Effector memory CD8-positive, alpha-beta T cell (primary cell): ENCODE measurements around the gene C11orf87.

ENCODE experiments used
- ATAC-seq: fragments of 150-1000 bp; cut with Tn5 transposase; replicated peaks from 2 replicates; pipeline ENCODE4 v1.10.0; 2021; ENCODE audit warnings: mild to moderate bottlenecking, moderate library complexity
- DNase-seq, 3 experiments: peaks; one replicate each; pipeline ENCODE4 v3.0.0; 2021
- H3K27ac Mint-ChIP-seq, 2 donors: one replicate each; pipeline ENCODE4 v1.8.0; 2022; ENCODE audit warnings: mild to moderate bottlenecking in 2 of 2, mixed read lengths in 2 of 2, moderate library complexity in 2 of 2
- H3K27me3 Mint-ChIP-seq, 2 donors: one replicate each; pipeline ENCODE4 v1.8.0; 2022; ENCODE audit warnings: mixed read lengths in 2 of 2
- H3K36me3 Mint-ChIP-seq: one replicate; pipeline ENCODE4 v1.8.0; 2022; ENCODE audit warnings: mild to moderate bottlenecking, moderate library complexity, mixed read lengths; ENCODE audit not compliant: insufficient read depth
- H3K4me1 Mint-ChIP-seq, 2 donors: one replicate each; pipeline ENCODE4 v1.8.0; 2022; ENCODE audit warnings: low read depth in 2 of 2, mixed read lengths in 2 of 2
- H3K4me3 Mint-ChIP-seq, 2 donors: one replicate each; pipeline ENCODE4 v1.8.0; 2022; ENCODE audit warnings: mild to moderate bottlenecking in 2 of 2, mixed read lengths in 2 of 2, moderate library complexity in 2 of 2
- H3K9me3 Mint-ChIP-seq, 2 donors: one replicate each; pipeline ENCODE4 v1.8.0; 2022; ENCODE audit warnings: mixed read lengths in 2 of 2
- total RNA-seq, 9 experiments: gene quantifications; one replicate each; lab custom pipeline; 2026; lab: John Stamatoyannopoulos, UW

C11orf87 gene
- total RNA-seq, result 0 reads per million in 9 experiments

DNA sequence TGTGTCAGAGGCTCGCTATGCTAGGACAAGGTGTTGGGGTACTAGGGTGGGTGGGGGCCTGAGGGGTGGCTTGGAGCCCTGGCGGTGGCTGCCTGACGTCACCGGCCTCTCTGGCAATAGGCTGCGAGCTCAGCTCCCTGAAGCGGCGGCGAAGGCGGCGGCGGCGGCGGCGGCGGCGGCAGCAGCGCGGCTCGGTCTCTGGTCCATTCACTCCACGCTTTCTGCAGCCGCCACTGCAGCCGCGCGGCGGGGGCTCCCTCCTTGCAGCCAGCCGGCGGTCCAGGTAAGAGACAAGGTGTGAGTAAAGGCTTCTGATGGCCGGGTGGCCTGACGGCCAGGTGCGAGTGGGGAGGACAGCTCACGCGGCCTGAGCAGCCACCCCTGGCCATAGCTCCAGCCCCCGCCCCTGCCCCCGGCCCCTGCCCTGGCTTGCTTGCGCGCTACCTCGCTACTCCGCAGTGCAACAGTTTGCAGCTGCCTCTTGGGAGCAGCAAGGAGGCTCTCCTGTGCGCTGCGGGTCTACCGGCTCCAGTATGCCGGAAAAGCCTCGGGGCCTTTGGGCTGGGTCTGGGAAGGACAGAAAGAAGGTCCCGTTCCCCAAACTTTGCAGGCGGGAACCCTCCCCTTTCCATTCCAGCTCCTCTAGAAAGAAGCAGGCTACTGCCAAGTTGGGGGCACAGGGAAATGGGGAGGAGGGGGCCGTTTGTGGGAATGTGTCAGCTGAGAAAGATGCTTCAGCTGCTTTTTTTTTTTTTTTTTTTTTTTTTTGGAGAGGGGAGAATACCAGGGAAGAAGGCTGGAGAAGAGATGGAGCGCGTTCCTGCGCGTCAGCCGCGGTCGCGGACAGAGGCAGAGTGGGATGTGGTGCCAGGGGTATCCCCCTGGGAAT is at the start of gene C11orf87:
Gene C11orf87 (plus strand): TSS at position 210 of the 889 bp plus-strand sequence. CDS start 1,444 bp downstream, outside the sequence.
- no peaks in the 10 kb centered on the region for H3K4me1 Mint-ChIP-seq
- H3K4me3 Mint-ChIP-seq, result no peak within 1 kb of the TSS
- no peak for DNase-seq
- peaks cover 2 to 8% of the 10 kb centered on the region in 2 donors for H3K9me3 Mint-ChIP-seq
- ATAC-seq, result no peak
- H3K27ac Mint-ChIP-seq, result no peak within 1 kb of the TSS
- peaks cover 19 to 39% of the 10 kb centered on the region in 2 donors for H3K27me3 Mint-ChIP-seq
- H3K36me3 Mint-ChIP-seq, result peaks cover 3% of the 10 kb centered on the region

DNA sequence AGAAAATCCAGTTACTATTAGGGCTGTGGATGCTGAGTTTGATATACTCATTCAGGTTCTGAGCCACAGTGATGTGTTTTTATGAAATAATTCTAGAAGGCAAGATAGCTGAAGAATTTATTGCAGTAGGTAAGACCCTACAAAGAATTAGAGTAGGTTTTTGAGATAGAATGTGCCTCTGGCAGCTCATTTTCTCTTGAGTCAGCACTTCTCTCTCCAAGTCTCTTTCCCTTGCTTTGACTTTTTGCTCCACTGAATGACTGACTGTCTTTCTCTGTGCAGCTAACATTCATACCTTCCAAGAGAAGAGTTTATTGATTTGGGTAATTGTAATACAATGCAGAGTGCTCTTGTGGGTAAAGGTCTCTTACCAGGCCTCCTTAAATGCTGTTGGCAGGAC is 48.0 kb upstream of the C11orf87 start:
- Mint-ChIP-seq H3K9me3 (peaks cover 9 to 18% of the 10 kb centered on the region in 2 donors), H3K4me3 (no peak overlapping the region), H3K36me3 (no peaks in the 10 kb centered on the region), H3K27ac (no peak overlapping the region), H3K27me3 (no peaks in the 10 kb centered on the region), H3K4me1 (no peaks in the 10 kb centered on the region)
- DNase-seq (no peak), ATAC-seq (no peak)

DNA sequence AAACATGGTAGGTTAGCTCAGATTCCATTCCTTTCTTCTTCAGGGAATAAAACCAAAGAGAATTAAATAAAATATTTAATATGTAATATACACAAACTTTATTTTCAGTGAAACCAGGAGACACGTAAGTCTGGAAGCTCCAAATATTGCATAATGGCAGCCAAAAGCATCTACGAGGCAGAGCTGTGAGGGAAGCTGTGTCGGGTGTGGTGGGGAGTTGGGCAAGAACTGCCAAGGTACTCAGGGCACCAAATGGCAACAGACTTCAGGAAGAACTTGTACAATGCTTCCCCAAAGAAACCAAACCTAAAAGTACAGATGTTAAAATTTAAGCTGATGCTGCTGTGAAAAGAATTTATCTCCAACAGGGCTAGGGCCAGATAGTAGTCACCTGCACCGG is 47.5 kb upstream of the C11orf87 start:
- Mint-ChIP-seq H3K27ac (no peak overlapping the region), H3K4me1 (no peaks in the 10 kb centered on the region), H3K36me3 (no peaks in the 10 kb centered on the region), H3K4me3 (no peak overlapping the region), H3K9me3 (peaks cover 9 to 18% of the 10 kb centered on the region in 2 donors), H3K27me3 (no peaks in the 10 kb centered on the region)
- ATAC-seq, result no peak
- no peak for DNase-seq

DNA sequence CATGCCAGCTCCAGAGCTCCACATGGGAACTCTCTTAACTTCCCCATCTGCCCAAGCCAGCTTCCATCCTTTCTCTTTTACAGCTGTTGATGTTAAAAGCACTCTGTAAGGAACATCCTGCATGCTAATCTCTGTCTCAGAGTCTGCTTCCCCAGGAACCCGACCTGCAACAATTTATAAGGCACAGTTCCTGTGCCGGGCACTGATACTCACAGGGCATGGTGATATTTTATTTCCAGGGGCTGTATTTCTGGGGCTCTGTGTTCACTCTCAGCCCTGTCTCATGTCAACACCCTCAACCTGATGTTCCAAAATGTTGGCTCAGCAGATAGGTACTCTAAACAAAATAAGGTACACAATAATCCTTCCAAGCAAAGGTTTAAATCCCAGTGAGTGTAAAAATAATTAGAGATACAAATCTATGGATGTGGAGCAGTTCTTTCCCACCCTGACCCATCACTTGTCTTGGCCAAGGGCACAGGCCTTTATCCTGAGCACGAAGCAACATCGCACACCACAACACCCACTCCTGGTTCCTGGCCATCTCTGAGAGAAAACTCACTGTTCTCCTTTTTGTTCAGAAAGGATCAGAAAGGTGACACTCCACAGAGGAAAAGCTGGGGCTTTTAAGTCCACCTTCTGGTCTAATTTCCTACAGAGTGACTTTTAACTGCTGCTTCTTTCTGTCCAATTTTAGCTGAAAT is 44.8 kb upstream of the C11orf87 start:
- Mint-ChIP-seq H3K4me3 (no peak overlapping the region), H3K27me3 (no peaks in the 10 kb centered on the region), H3K9me3 (peaks cover 3 to 9% of the 10 kb centered on the region in 2 donors), H3K27ac (no peak overlapping the region), H3K4me1 (no peaks in the 10 kb centered on the region), H3K36me3 (no peaks in the 10 kb centered on the region)
- DNase-seq (no peak), ATAC-seq (no peak)

DNA sequence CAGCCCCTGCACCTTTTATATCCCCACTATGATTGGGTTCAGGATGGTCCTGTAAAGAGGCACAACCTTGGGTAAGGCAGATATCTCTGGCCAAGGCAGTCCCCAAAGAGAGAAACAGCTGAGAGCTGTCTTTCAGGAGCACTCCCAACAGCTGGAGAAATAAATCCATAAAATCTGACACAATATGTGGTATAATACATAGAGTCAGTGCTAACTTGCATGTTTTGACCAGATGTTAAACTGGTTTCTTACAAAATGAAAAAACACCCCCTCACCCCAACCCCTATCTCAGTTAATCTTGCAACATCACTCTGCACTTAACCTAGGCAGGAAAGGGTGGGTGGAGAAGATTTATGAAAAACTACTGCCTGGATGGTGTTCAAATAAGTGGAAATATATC is 44.0 kb upstream of the C11orf87 start:
- Mint-ChIP-seq H3K36me3 (no peaks in the 10 kb centered on the region), H3K27me3 (no peaks in the 10 kb centered on the region), H3K27ac (no peak overlapping the region), H3K4me3 (no peak overlapping the region), H3K9me3 (peaks cover 4 to 9% of the 10 kb centered on the region in 2 donors), H3K4me1 (no peaks in the 10 kb centered on the region)
- DNase-seq (no peak), ATAC-seq (no peak)

DNA sequence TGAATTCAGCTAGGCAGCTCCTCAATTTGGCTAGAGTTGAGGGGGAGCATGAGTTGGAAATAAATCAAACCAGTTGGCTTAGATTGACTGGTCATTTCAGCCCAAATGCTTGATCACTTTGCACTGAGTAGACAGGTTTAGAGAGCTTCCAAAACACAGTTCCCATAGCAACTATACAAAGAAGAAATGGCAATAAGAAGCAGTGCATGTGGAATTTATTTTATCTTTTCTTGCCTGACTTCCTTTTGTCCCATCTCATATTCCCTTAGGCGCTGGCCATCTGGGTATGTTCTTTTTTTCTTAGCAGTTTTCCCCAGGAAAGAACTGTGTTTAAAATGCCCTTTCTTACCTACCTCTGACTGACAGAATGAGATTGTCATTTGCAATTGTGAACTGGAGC is 38.7 kb upstream of the C11orf87 start:
- Mint-ChIP-seq H3K27ac (no peak overlapping the region), H3K4me3 (no peak overlapping the region), H3K27me3 (no peaks in the 10 kb centered on the region), H3K9me3 (peaks cover 0 to 6% of the 10 kb centered on the region in 2 donors), H3K36me3 (no peaks in the 10 kb centered on the region), H3K4me1 (no peaks in the 10 kb centered on the region)
- ATAC-seq (no peak), DNase-seq (no peak)

DNA sequence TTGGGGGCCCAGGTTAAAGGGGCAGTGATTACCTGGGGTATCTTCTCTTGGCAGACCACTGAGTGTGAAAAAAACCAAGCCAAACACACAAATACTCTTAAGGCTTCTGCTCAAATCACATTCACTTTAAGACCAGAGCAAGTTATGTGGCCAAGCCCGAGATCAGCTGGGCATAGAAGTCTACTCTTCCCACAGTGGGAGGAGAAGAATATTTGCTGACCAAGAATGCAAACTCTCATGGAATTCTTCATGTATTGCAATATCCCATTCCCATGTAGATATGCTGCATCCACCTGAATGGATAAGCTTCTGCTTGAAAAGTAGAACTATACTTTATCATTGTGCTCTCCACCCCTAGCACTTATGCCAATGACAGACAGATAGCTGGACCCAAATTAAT is 37.1 kb upstream of the C11orf87 start:
- Mint-ChIP-seq H3K4me3 (no peak overlapping the region), H3K9me3 (peaks cover 0 to 3% of the 10 kb centered on the region in 2 donors), H3K4me1 (no peaks in the 10 kb centered on the region), H3K27ac (no peak overlapping the region), H3K27me3 (no peaks in the 10 kb centered on the region), H3K36me3 (no peaks in the 10 kb centered on the region)
- no peak for ATAC-seq
- DNase-seq, result no peak

DNA sequence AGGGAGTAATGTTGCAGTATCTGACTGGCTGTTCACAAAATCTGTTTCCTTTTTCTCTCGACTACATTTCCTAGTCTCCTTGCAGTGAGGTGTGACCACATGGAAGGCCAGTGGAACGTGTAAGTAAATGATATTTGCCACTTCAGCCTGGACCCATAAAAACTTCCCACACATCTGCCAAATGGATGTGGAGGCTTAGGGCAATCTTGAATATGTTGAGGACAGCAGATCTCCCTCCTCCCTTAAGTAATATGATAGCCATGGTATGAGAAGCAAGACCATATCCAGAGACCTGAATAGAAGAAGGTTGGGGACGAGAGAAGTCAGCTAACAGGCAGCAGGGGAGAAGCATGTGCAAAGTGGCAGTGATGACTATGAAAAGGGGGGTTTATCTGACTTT is 33.0 kb upstream of the C11orf87 start:
- Mint-ChIP-seq H3K27ac (no peak overlapping the region), H3K36me3 (no peaks in the 10 kb centered on the region), H3K27me3 (no peaks in the 10 kb centered on the region), H3K9me3 (peaks cover 2 to 8% of the 10 kb centered on the region in 2 donors), H3K4me1 (no peaks in the 10 kb centered on the region), H3K4me3 (no peak overlapping the region)
- no peak for ATAC-seq
- DNase-seq, result no peak

DNA sequence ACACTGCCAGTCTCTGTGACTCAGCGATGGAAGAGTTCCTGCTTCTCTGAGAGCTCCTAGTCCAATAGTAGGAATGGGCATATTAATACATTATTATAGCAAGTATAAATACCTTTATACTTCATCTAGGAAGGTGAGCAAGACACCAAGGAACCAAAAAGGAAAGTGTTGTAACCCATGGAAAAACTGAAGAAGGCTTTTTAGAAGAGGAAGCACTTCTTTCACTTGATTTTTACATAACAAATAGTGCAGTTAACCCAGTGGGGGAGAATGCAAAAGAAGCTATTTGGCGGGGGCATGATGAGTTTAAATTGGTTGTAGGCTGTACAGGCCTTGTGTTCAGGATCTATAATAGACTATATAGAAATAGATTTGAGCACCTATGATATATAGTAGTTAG is 31.2 kb upstream of the C11orf87 start:
- Mint-ChIP-seq H3K27me3 (no peaks in the 10 kb centered on the region), H3K4me3 (no peak overlapping the region), H3K4me1 (no peaks in the 10 kb centered on the region), H3K9me3 (peaks cover 4 to 8% of the 10 kb centered on the region in 2 donors), H3K27ac (no peak overlapping the region), H3K36me3 (no peaks in the 10 kb centered on the region)
- ATAC-seq (no peak), DNase-seq (no peak)

DNA sequence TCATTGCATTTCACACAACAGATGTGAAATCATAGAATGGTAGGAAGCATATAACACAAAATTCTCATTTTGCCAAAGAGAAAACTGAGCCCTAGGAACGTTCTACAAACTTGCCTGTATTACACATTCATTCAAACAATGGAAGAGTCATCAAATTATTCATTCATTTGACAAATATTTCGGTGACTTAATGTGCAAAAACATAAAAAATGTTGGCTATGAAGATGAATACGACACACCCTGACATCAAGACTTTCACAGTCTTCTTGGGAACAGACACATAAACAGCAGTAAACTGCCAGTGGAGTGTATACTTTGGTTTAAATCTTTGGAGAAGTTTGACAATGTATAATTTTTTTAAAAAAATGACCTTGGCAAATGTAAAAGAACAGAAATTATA is 20.4 kb upstream of the C11orf87 start:
- no peak for ATAC-seq
- no peaks in the 10 kb centered on the region for H3K36me3 Mint-ChIP-seq
- no peak overlapping the region for H3K27ac Mint-ChIP-seq

DNA sequence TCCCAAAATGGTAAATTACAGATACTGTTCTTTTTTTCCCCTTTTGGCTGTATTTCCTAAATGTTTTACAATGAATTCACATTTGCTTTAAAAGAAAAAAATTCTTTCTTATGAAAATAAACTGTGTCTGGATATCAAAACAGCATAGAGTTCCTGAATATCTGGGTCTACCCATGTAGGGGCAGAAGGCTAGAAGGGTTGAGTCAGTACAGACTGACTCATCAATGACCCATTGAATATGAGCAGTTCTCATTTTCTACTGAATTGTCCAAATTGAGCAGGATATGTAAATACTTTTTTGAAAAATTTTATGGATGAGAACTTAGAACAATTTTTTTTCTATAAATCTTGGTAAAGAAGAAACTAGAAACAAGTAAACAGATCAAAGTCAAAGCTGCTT is 16.3 kb upstream of the C11orf87 start:
- no peak for ATAC-seq
- no peaks in the 10 kb centered on the region for H3K27me3 Mint-ChIP-seq
- peaks cover 0 to 3% of the 10 kb centered on the region in 2 donors for H3K4me1 Mint-ChIP-seq
- H3K4me3 Mint-ChIP-seq, result no peak overlapping the region
- no peak overlapping the region for H3K27ac Mint-ChIP-seq
- DNase-seq, result no peak
- H3K36me3 Mint-ChIP-seq, result no peaks in the 10 kb centered on the region
- H3K9me3 Mint-ChIP-seq, result peaks cover 5 to 15% of the 10 kb centered on the region in 2 donors

More for the DNA sequence above, 20.4 kb upstream of the C11orf87 start:
- Mint-ChIP-seq H3K27me3 (no peaks in the 10 kb centered on the region), H3K4me3 (no peak overlapping the region), H3K9me3 (peaks cover 5 to 12% of the 10 kb centered on the region in 2 donors), H3K4me1 (no peaks in the 10 kb centered on the region)
- no peak for DNase-seq

DNA sequence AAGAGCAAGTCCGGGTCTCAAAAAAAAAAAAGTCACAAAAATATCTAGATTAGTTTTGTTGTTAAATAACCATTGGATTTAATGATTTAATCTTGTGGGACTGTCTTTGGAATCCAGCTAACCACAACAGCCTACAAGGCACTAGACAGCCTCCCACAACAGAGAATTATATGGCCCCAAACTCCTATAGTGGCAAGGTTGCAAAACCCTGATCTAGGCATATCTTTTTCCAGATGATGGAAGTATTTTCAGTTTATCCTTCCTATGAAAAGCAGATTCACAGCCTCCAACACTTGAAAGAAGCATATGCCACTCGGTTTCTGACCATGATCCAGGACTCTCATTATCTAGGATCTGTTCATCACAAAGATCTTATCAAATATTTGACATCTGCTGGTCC is 5.4 kb upstream of the C11orf87 start:
- H3K4me1 Mint-ChIP-seq, result no peaks in the 10 kb centered on the region
- H3K27ac Mint-ChIP-seq, result no peak overlapping the region
- DNase-seq (no peak), ATAC-seq (no peak)
- peaks cover 4 to 18% of the 10 kb centered on the region in 2 donors for H3K9me3 Mint-ChIP-seq
- H3K4me3 Mint-ChIP-seq, result no peak overlapping the region
- no peaks in the 10 kb centered on the region for H3K36me3 Mint-ChIP-seq
- peaks cover 6 to 8% of the 10 kb centered on the region in 2 donors for H3K27me3 Mint-ChIP-seq

DNA sequence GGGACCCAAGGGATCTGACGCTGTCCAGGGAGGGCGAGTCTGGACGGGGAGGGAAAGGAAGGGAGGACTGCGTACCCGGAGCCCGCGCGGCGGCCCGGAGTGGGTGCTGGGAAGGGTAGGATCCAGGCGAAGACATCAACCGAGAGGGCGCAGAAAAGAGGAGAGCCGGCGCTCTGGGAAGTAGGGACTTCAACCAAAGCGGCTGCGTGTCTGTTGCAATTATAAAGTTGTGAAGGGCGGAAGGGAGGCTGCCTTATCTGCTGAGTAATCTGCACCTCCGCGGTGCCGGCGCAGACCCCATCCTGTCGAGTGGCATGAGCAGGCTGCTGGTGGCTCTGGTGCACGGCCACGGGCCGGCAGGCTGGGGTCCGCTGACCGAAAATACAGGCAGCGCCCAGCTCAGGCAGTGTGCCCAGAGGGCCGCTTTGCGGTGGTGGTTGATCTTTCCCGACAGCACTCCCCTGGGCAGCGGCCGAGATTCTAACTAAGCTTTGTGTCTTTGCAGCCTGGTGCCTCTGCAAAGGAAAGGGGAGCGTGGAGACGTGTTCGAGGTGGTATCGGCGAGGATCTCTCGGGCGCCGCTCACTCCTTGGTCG is 978 bp downstream of the C11orf87 start:
- peaks cover 2 to 8% of the 10 kb centered on the region in 2 donors for H3K9me3 Mint-ChIP-seq
- no peak overlapping the region for H3K4me3 Mint-ChIP-seq
- peaks cover 3% of the 10 kb centered on the region for H3K36me3 Mint-ChIP-seq
- H3K4me1 Mint-ChIP-seq, result no peaks in the 10 kb centered on the region
- DNase-seq, result no peak
- no peak for ATAC-seq
- no peak overlapping the region for H3K27ac Mint-ChIP-seq
- peaks cover 19 to 39% of the 10 kb centered on the region in 2 donors for H3K27me3 Mint-ChIP-seq
